MV-4-11 (cell line): Measurements from ENCODE around the gene PHACTR1.
"Not testable (repeated sequence)": the region's sequence is repeated elsewhere in the genome, so short reads cannot be mapped to it uniquely, and the experiment has no call there.

Source experiments
- DNase-seq: peaks from one replicate; lab custom pipeline; 2025; lab: John Stamatoyannopoulos, UW

The PHACTR1 gene

GRCh38 chr6:13112921-13113320, 396.4 kb downstream of the PHACTR1 start:
- no peak for DNase-seq

DNA sequence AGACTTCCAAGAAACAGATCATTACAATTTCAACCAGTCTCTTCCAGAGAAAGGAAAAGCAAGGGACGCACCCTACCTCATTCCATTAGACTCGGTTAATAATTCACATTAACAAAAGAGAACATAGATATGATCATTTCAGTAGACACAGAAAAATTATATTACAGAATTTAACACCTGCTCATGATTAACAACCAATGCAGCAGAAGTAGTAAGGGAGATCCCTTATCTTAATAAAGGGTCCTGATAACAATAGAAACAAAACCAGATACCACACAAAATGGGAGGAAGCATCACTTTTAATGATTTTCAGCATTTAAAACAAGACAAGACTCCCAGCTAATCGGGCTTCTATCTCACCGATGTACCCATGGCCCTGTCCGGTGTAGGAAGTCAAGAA, 396.8 kb downstream of the PHACTR1 start:
- DNase-seq, result no peak

DNA sequence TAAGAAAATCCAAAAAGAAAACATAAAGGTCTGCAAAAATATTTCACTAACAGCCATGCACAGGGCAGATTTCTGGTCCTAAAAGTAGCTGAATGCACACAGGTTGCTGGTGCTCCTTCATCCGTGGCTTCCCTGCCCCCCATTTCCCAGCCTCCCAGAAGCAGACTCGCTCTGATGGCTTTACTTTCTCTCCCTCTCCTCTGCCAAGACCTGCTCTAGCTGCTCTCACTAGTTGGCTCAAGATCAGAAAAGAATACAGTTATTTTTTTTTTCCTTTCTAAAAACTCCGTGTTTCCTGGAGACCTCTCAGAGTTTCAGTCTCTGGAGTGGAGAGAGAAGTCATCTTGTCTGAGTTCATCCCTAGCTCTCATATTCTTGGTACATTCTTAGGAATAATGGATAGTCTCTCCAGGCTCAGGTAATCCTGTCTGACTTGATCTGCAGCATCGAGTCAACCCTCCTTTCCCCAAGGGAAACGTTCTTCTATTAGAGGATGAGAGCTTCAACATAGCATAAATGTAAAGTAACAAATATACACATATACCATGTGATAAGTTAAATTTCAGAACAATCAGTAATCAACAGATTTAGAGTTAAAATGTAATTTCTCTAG, 397.5 kb downstream of the PHACTR1 start:
- no peak for DNase-seq

DNA sequence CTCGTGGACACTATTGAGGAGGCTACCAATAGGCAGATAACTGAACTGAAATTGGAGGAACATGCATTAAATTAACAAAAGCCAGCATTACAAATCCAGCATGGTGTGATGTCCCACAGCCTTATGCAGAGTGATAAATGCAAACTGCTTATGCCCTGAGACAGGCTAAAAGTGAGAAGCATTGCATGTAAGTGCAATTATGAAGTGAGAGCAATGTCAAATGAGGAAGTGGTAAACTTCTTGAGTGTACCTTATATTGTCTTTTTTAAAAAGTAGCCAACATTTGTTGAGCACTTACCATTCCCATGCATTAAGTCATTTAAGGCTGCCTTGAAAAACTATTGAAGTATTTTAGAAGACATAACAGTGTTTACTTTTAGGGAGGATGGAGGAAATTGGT, 399.6 kb downstream of the PHACTR1 start:
- peak; percentile 63 for DNase-seq

DNA sequence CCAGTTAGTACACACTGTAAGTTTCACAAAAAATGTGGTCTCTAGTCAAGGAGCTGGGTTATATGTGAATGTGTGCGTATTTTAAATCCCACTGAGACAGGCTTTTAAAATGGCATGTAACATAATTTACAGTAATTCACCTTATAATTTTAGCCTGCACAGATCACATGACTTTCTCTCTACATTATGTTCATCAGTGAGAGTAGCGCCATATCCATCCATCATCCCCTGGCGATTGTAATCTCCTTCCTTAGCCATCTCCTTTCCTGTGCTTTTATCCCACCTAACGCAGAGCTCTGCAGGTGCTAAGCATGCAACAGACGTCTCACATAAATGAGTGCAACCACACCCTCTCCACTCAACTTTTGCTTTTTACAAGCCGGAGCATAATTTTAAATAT, 401.0 kb downstream of the PHACTR1 start:
- no peak for DNase-seq

DNA sequence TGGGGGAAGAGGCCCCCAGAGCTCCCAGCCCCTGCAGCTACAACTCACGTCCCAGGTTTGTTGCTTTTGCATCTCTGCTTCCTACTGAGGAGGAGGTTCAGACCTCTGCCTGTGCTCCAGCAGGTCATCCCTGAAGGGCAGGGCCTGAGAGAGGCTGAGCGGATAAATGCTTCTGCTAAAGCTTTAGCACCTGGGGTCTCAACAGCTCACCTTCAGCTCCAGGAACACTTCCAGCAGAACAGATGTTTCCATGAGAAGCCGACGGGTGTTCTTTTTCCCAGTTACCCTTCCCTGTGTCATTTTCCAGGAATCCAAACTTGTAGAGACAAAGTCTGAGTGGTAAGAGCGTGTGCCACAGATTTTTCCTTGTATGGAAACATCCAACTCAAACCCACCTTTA, 403.0 kb downstream of the PHACTR1 start:
- DNase-seq, result no peak

GRCh38 chr6:13120483-13121482, 404.2 kb downstream of the PHACTR1 start:
- DNase-seq, result no peak

DNA sequence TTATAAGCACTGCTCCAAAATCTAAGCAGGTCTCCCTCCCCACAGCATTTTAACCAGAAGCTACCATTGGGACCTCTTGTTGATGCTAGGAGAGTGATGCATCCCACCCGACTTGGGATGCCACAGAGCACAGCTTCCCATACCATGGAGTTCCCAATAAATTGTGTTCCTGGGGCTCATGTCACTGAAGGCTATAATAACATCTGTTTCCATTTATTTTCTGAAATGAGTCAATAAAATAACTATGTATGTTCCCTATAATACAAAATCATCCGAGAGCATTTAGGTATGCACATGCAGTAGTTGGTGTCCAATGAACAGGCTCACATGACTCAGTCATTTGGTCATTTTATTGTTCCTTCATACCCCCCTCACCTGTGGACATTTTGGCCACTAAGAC, 407.6 kb downstream of the PHACTR1 start:
- no peak for DNase-seq

- no peak for DNase-seq
Measured at GRCh38 chr6:13125841-13126240, 409.3 kb downstream of the PHACTR1 start.

DNA sequence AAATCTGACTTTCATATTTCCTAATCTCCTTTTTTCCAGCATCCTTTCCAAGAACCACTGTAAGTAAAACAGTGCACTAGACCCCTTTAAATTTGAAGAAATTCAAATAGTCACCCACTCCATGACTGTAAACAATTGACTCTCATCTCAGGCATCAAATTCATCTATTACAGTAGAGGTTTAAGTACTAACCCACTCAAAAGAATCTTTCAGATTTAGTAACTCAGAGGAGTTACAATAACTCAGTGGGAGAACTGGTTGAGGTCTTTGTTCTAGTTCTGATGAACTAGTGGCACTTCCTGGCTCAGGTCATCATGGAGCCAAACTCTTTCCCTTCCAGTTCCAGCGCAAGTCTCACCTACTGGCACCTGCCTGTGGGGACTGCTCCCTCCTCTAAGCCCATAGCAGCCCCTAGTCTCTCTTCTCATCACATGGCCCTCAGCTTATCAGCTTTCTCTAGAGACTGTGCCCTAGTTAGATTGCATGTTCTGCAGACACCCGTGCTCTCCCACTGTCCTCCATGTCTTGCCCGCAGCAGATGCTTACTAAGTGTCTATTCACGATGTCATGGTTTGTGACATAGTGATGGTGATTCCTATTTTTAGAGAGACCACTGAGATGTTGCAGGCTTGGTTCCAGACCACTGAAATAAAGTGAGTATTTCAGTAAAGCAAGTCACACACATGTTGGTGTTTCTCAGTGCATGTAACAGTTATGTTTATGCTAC, 415.5 kb downstream of the PHACTR1 start:
- DNase-seq, result no peak

- not testable (repeated sequence) for DNase-seq
Measured at GRCh38 chr6:13133894-13134293, 417.3 kb downstream of the PHACTR1 start.

DNA sequence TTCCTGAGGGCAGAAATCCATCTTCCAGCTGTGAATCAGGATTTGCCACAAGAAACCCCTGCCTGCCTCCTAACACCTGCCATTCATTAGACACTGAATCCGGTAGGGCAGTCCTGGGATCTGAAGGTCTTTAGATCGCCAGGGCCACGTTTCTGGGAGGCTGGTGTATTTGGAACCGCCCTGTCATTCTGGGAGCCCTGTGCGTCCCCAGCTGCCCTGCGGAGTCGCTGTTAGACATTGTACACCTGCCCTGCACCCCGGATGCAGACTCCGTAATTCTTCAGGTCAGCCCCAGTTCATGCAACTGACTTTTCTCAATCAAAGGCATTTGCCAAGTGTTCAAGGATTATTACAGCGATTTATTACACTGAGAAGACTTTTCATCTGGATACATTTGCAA, 418.6 kb downstream of the PHACTR1 start:
- no peak for DNase-seq

GRCh38 chr6:13139119-13139518, 422.6 kb downstream of the PHACTR1 start:
- no peak for DNase-seq

DNA sequence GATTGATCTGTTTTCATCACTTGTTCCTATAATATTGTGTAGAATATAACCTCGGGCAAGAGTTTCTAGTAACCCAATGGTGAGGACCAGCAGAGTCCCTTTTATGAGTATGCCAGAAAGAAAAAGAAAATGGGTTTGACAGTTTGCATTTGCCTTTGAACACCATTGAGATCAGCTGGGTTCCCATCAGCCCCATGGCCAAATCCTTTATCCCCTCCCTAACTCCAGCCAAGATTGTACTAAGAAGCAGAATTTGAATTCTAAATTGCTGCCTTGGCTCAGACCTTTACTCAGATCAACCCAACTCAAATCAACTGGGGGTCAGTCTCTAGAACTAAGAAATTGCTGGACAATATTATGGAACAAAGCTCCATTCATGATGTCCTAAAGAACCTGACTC, 424.4 kb downstream of the PHACTR1 start:
- DNase-seq, result no peak

- no peak for DNase-seq
Measured at GRCh38 chr6:13141387-13141786, 424.8 kb downstream of the PHACTR1 start.

- no peak for DNase-seq
Measured at GRCh38 chr6:13142611-13143010, 426.0 kb downstream of the PHACTR1 start.

DNA sequence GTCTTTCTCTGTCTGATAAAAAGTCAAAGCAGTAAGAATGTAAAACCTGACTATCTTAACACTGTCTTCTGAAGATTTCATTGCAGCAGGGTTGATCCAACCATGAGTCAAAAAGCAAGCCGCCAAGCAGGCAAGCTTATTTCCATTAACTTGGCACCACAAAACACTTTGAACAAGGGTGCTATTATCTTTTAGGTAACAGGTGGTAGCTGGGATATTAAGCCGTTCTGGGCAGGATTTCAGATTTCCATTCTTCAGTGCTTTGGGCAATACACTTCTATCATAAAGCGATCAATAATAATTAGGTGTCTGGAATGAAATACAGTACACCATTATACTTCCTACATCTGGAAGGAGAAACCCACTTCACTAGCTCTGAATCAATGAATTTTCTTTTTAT, 429.9 kb downstream of the PHACTR1 start:
- DNase-seq, result no peak

- no peak for DNase-seq
Measured at GRCh38 chr6:13147376-13147775, 430.8 kb downstream of the PHACTR1 start.

DNA sequence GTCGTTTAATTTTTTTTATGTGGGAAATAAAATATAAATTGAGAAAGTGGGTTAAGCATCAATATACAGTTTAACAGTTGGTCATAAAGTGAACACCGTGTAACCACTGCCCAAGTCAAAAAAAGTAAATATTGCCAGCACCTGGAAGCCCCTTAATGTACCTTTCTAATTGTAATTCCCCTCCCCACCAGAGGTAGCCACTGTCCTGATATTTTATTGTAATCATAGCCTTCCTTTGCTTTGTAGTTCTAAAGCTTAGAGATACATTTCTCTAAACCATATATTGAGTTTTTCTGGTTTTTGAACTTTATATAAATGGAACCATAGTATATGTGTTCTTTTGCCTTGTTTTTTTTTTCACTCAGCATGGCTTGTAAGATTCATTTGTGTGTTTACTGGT, 431.2 kb downstream of the PHACTR1 start:
- DNase-seq, result no peak

- DNase-seq, result no peak
Measured at GRCh38 chr6:13152764-13153163, 436.2 kb downstream of the PHACTR1 start.

- DNase-seq, result no peak
Measured at GRCh38 chr6:13156381-13156780, 439.8 kb downstream of the PHACTR1 start.

DNA sequence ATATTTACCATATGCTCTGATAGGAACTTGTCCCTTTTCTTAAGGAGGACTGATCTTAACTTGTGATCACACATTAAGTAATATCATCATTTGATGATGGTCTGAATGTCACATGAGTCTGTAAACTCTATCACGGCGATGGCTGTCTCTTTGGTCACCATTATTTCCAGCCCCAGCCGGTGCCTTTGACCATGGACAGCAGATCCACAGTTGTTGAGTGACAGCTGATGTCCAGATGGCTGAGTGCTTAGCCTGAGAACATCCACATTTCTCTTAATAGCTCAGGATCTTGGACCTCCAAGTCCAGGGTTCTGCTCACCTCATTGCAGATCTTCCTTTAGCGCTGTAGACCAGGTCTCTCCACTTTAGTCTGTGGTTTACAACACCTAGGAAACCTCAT, 440.7 kb downstream of the PHACTR1 start:
- no peak for DNase-seq

GRCh38 chr6:13159300-13159699, 442.7 kb downstream of the PHACTR1 start:
- DNase-seq, result peak; percentile 60
